Liver (tissue), 9 donors: Measurements from ENCODE around the gene MEN1. TPM values are rescaled to one million over a fixed set of nuclear protein-coding genes. Genes with fewer than 3 reads are reported as not detected.

Source experiments
- DNase-seq: peaks from one replicate; pipeline ENCODE4 v3.0.0-alpha.2; 2017; ENCODE audit warnings: low spot score
- H3K27ac ChIP-seq, 2 donors: one replicate each; pipeline ENCODE4 v1.7.0; 2013; ENCODE audit warnings: inconsistent platforms in 2 of 2, low read length in 2 of 2, control low read depth in 1 of 2, low read depth in 1 of 2, mild to moderate bottlenecking in 1 of 2
- H3K27me3 ChIP-seq, 4 donors: one replicate each; pipeline versions ENCODE4 v1.6.1 to v1.7.0; 2013; ENCODE audit warnings: low read length in 3 of 4, inconsistent platforms in 1 of 4, mild to moderate bottlenecking in 1 of 4, moderate library complexity in 1 of 4; ENCODE audit not compliant: control insufficient read depth in 4 of 4, insufficient read depth in 4 of 4
- H3K36me3 ChIP-seq, 4 donors: one replicate each; pipeline versions ENCODE4 v1.6.1 to v1.7.0; 2013; ENCODE audit warnings: low read length in 3 of 4, mild to moderate bottlenecking in 3 of 4, low read depth in 1 of 4, moderate library complexity in 1 of 4; ENCODE audit not compliant: control insufficient read depth in 4 of 4, insufficient read depth in 3 of 4
- H3K4me1 ChIP-seq, 4 donors: one replicate each; pipeline versions ENCODE4 v1.6.1 to v1.7.0; 2013; ENCODE audit warnings: low read length in 3 of 4, mild to moderate bottlenecking in 3 of 4, moderate library complexity in 1 of 4; ENCODE audit not compliant: control insufficient read depth in 4 of 4, insufficient read depth in 4 of 4
- H3K4me3 ChIP-seq, 3 donors: one replicate each; pipeline versions ENCODE4 v1.6.1 to v1.7.0; 2013; ENCODE audit warnings: low read length in 3 of 3, control low read depth in 1 of 3, low read depth in 1 of 3, mild to moderate bottlenecking in 1 of 3
- H3K9ac ChIP-seq, 2 donors: one replicate each; pipeline ENCODE4 v1.7.0; 2013; ENCODE audit warnings: low read length in 2 of 2, mild to moderate bottlenecking in 2 of 2, moderate library complexity in 2 of 2, control low read depth in 1 of 2, low read depth in 1 of 2
- H3K9me3 ChIP-seq, 4 donors: one replicate each; pipeline versions ENCODE4 v1.6.1 to v1.7.0; 2013; ENCODE audit warnings: low read length in 3 of 4; ENCODE audit not compliant: control insufficient read depth in 4 of 4
- HNF4A ChIP-seq, 2 donors: conservative IDR thresholded peaks; 2 replicates each; pipeline ENCODE4 v1.6.1; 2016; ENCODE audit warnings: antibody characterized with exemption in 2 of 2, mild to moderate bottlenecking in 2 of 2
- HNF4G ChIP-seq: IDR thresholded peaks from 2 replicates; pipeline ENCODE4 v1.6.1; 2016; ENCODE audit warnings: antibody characterized with exemption
- JUND ChIP-seq, 2 donors: IDR thresholded peaks; 2 replicates each; pipeline ENCODE4 v1.6.1; 2016; ENCODE audit warnings: antibody characterized with exemption in 2 of 2
- NR2F2 ChIP-seq: IDR thresholded peaks from 2 replicates; pipeline ENCODE4 v1.6.1; 2016; ENCODE audit warnings: antibody characterized with exemption
- RAD21 ChIP-seq, 2 donors: IDR thresholded peaks; 2 replicates each; pipeline ENCODE4 v1.6.1; 2016; ENCODE audit warnings: antibody characterized with exemption in 2 of 2, mild to moderate bottlenecking in 2 of 2
- RXRA ChIP-seq, 2 donors: IDR thresholded peaks; 2 replicates each; pipeline ENCODE4 v1.6.1; 2017 to 2018; ENCODE audit warnings: antibody characterized with exemption in 2 of 2, mild to moderate bottlenecking in 1 of 2
- SP1 ChIP-seq: IDR thresholded peaks from 2 replicates; pipeline ENCODE4 v1.6.1; 2018; ENCODE audit warnings: antibody characterized with exemption, mild to moderate bottlenecking
- TAF1 ChIP-seq: conservative IDR thresholded peaks from 2 replicates; pipeline ENCODE4 v1.6.1; 2016; ENCODE audit warnings: antibody characterized with exemption, mild to moderate bottlenecking
- YY1 ChIP-seq: IDR thresholded peaks from 2 replicates; pipeline ENCODE4 v1.6.1; 2016; ENCODE audit warnings: antibody characterized with exemption, mild to moderate bottlenecking
- WGBS: extraction: QIAGEN DNeasy Blood & Tissue Kit; methylation state at CpG from one replicate; pipeline ENCODE4 v1.1.7; 2013; 5-methylcytosine and 5-hydroxymethylcytosine counted together
- polyA plus RNA-seq, 2 donors: library from polyadenylated mRNA; stranded (reverse) in 1 of 2; unstranded in 1 of 2; fragments of 200-250 nt in 1 of 2; fragments of >200 nt in 1 of 2; fragmentation: Nextera tagmentation in 1 of 2; extraction: Ambion mirVana in 1 of 2; gene quantifications; one replicate each; pipeline versions ENCODE4 v1.2.1 to v1.2.3, GENCODE V29; 2013 to 2015
- total RNA-seq, 2 donors: library from RNA; depleted of rRNA; stranded (reverse); fragments of >200 nt; gene quantifications; one replicate each; pipeline ENCODE4 v1.2.3, GENCODE V29; 2014
- TF ChIP-seq, protein P1 (sequence below): IDR thresholded peaks from 2 replicates; pipeline ENCODE4 v1.6.1; 2016; ENCODE audit warnings: antibody characterized with exemption, mild to moderate bottlenecking
- TF ChIP-seq, protein P2 (sequence below): fragments of 150-350 bp; IDR thresholded peaks from 2 replicates; pipeline ENCODE4 v1.5.1; 2017; ENCODE audit warnings: improper control_type of control experiment, low read depth, low read length; ENCODE audit not compliant: missing input control
- TF ChIP-seq, protein P3 (sequence below): IDR thresholded peaks from 2 replicates; pipeline ENCODE4 v1.6.1; 2016; ENCODE audit warnings: antibody characterized with exemption
- donor health status: healthy.
- donor health status: healthy.
- donor health status: healthy.
- donor health status: healthy.
- donor health status: healthy.

MEN1 gene
- total and polyA plus RNA-seq, 4 donors = 9.0 to 15.1 (median 13.4) TPM

DNA sequence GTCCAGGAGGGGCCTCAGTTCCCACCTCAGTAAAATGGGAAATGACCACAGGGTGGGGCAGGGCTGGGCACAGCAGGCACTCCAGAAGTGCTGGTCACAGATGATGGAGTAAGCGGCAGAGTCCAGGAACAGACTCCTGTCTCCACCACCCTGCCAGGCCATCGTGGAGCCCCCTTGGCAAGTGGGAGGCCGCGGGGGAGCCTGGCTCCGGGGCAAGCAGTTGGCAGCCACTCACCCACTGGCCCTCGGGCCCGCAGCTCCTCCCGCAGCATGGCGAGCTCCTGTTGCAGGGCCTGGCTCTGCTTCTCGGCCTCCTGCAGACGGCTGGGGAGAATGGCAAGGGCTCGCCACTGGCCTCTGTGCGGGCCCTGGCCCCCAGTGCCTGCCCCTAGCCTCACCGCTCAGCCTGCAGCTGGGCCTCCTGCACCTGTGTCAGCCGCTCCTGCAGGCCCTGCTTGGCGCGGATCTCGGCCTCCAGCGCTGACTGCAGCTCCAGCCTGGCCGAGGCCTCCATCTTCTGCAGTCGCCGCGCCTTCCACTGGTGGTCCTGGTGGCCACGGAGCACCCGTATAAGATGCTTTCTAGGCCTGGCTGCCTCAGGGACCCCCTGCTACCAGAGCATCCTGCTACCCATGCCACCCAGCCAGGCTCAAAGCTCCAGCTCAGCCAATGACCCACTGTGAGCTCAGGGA, 23.8 kb upstream of the MEN1 start:
- 97% methylated on average over 25 of the region's 25 CpGs for WGBS
- Histone ChIP-seq H3K27me3 (no peaks in the 10 kb centered on the region), H3K27ac (no peak overlapping the region), H3K36me3 (no peaks in the 10 kb centered on the region), H3K9ac (no peak overlapping the region), H3K4me3 (no peak overlapping the region), H3K9me3 (no peaks in the 10 kb centered on the region), H3K4me1 (no peaks in the 10 kb centered on the region)
- DNase-seq = no peak
- TF ChIP-seq JUND (IDR thresholded peaks at IDR 0.05) = no peak
- no peak for TF ChIP-seq TAF1
- TF ChIP-seq, protein P1, sequence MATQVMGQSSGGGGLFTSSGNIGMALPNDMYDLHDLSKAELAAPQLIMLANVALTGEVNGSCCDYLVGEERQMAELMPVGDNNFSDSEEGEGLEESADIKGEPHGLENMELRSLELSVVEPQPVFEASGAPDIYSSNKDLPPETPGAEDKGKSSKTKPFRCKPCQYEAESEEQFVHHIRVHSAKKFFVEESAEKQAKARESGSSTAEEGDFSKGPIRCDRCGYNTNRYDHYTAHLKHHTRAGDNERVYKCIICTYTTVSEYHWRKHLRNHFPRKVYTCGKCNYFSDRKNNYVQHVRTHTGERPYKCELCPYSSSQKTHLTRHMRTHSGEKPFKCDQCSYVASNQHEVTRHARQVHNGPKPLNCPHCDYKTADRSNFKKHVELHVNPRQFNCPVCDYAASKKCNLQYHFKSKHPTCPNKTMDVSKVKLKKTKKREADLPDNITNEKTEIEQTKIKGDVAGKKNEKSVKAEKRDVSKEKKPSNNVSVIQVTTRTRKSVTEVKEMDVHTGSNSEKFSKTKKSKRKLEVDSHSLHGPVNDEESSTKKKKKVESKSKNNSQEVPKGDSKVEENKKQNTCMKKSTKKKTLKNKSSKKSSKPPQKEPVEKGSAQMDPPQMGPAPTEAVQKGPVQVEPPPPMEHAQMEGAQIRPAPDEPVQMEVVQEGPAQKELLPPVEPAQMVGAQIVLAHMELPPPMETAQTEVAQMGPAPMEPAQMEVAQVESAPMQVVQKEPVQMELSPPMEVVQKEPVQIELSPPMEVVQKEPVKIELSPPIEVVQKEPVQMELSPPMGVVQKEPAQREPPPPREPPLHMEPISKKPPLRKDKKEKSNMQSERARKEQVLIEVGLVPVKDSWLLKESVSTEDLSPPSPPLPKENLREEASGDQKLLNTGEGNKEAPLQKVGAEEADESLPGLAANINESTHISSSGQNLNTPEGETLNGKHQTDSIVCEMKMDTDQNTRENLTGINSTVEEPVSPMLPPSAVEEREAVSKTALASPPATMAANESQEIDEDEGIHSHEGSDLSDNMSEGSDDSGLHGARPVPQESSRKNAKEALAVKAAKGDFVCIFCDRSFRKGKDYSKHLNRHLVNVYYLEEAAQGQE = no peak
- TF ChIP-seq RAD21 (IDR thresholded peaks at IDR 0.05) = no peak

DNA sequence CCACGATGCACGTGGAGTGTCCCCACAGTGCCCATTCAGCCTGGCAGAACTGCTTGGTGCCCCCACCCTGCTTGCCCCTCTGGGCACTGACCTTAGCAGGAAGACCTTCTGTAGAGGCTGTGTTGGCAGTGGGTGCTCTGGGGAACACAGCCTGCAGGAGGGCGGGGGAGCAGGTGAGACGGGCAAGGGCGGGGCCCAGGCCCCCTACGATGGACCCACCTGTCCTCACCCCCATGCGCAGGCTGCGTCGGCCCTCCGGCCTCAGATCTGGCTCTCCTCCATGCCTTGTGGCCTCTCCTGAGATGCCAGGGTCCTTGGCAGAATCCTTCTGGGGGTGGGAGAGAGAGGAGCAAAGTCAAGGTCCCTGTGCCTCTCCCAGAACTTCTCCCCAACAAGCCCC, 23.2 kb upstream of the MEN1 start:
- Histone ChIP-seq H3K27ac (no peak overlapping the region), H3K27me3 (no peaks in the 10 kb centered on the region), H3K4me1 (no peaks in the 10 kb centered on the region), H3K4me3 (no peak overlapping the region), H3K9me3 (no peaks in the 10 kb centered on the region), H3K9ac (no peak overlapping the region), H3K36me3 (no peaks in the 10 kb centered on the region)
- WGBS = 95% methylated on average over 10 of the region's 10 CpGs
- DNase-seq = no peak
- no peak for TF ChIP-seq YY1
- TF ChIP-seq RXRA (IDR thresholded peaks at IDR 0.05) = no peak

DNA sequence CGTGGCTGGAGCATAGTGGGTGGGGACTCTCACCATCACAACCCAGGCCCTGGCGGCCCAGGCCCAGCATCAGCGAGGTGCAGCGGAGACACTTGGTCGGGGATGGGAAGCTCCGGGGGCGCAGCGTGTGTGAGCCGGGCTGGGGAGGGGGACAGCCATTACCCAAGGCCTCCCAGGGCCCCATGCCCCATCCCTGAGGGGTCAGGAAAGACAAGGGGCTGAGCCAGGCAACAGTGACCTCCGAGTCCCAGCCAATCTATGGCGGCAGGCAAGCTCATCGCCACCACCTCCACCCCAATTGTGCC, 22.8 kb upstream of the MEN1 start:
- Histone ChIP-seq H3K4me3 (no peak overlapping the region), H3K27me3 (no peaks in the 10 kb centered on the region), H3K36me3 (no peaks in the 10 kb centered on the region), H3K27ac (no peak overlapping the region), H3K9ac (no peak overlapping the region), H3K9me3 (no peaks in the 10 kb centered on the region), H3K4me1 (no peaks in the 10 kb centered on the region)
- WGBS = 96% methylated on average over 12 of the region's 12 CpGs
- no peak for DNase-seq
- TF ChIP-seq HNF4G (no peak), RXRA (IDR thresholded peaks at IDR 0.05) (no peak), SP1 (no peak), HNF4A (conservative IDR thresholded peaks at IDR 0.05) (no peak), RAD21 (IDR thresholded peaks at IDR 0.05) (no peak), JUND (IDR thresholded peaks at IDR 0.05) (no peak), YY1 (no peak), TAF1 (no peak), NR2F2 (no peak)
- TF ChIP-seq, protein P2, sequence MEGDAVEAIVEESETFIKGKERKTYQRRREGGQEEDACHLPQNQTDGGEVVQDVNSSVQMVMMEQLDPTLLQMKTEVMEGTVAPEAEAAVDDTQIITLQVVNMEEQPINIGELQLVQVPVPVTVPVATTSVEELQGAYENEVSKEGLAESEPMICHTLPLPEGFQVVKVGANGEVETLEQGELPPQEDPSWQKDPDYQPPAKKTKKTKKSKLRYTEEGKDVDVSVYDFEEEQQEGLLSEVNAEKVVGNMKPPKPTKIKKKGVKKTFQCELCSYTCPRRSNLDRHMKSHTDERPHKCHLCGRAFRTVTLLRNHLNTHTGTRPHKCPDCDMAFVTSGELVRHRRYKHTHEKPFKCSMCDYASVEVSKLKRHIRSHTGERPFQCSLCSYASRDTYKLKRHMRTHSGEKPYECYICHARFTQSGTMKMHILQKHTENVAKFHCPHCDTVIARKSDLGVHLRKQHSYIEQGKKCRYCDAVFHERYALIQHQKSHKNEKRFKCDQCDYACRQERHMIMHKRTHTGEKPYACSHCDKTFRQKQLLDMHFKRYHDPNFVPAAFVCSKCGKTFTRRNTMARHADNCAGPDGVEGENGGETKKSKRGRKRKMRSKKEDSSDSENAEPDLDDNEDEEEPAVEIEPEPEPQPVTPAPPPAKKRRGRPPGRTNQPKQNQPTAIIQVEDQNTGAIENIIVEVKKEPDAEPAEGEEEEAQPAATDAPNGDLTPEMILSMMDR = no peak
- TF ChIP-seq, protein P3, sequence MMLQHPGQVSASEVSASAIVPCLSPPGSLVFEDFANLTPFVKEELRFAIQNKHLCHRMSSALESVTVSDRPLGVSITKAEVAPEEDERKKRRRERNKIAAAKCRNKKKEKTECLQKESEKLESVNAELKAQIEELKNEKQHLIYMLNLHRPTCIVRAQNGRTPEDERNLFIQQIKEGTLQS = no peak
